IPS-18c (cell line): ENCODE results near the gene HOXD4.

Experiments used
- H3K4me3 ChIP-seq: 2 replicates; pipeline ENCODE4 v1.7.0; 2013; ENCODE audit warnings: low read depth, mild to moderate bottlenecking, low read length, moderate library complexity; ENCODE audit not compliant: insufficient read depth
- H3K9me3 ChIP-seq: one replicate; pipeline ENCODE4 v1.6.1; 2013; ENCODE audit warnings: mild to moderate bottlenecking, low read length, moderate library complexity; ENCODE audit not compliant: control insufficient read depth, insufficient read depth

HOXD4 gene

DNA sequence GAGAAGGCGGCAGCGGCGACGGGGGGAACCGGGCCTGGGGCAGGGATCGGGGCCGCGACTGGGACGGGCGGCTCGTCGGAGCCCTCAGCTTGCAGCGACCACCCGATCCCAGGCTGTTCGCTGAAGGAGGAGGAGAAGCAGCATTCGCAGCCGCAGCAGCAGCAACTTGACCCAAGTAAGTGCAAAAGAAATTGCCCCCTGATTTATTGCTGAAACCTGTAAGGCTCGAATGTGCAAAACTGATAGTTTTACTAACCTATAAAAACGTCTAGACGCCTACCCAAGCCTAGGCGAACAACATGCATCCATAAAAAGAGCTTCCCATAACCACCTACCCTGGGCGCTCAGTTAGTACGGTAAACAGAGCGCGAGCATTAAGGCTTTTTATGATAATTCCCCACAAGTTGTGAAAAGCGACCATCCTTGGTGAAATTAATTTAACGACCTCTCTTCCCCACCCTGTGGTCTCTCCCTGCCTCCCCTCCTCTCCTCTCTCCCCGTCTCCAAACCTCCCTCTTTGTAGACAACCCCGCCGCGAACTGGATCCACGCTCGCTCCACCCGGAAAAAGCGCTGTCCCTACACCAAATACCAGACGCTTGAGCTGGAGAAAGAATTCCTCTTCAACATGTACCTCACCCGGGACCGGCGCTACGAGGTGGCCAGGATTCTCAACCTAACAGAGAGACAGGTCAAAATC lies 27.8 kb upstream of the HOXD4 start:
- H3K4me3 ChIP-seq = no peak overlapping the region
- H3K9me3 ChIP-seq = no peaks in the 10 kb centered on the region

DNA sequence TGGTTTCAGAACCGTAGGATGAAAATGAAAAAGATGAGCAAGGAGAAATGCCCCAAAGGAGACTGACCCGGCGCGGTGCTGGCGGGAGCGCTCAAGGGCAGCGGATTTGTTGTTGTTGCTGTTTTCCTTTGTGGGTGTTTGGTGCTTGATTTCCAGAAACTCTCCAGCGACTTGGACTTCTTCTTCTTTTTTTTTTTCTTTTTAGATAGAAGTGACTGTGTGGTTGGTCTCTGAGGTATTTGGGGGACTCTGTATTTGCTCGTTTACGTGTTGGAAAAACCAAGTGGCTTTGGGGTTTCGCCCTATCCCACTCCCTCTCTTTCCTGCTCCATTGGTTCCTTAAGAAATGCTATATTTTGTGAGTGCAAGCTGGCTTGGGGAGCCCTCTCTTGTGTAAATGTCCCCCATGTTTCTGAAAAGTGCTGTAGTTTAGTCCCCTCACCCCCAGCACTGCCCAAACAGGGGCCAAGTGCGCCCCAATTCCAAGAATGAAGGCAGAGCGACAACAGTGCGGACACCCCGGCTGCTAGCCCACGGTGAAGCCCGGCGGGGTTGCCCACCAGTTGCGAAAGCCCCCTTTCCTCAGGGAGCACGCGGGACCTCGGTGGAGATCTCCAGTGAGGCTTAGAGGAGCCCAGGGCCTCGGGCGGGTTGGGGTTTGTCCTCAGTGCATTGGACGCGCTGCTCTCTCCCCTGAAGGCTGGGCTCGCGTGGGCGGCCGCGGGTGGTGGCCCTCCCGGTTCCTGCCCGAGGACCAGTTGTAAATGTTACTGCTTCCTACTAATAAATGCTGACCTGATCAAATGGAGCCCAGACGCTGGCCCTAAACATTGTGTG lies 27.0 kb upstream of the HOXD4 start:
- H3K4me3 ChIP-seq = no peak overlapping the region
- H3K9me3 ChIP-seq = no peaks in the 10 kb centered on the region

DNA sequence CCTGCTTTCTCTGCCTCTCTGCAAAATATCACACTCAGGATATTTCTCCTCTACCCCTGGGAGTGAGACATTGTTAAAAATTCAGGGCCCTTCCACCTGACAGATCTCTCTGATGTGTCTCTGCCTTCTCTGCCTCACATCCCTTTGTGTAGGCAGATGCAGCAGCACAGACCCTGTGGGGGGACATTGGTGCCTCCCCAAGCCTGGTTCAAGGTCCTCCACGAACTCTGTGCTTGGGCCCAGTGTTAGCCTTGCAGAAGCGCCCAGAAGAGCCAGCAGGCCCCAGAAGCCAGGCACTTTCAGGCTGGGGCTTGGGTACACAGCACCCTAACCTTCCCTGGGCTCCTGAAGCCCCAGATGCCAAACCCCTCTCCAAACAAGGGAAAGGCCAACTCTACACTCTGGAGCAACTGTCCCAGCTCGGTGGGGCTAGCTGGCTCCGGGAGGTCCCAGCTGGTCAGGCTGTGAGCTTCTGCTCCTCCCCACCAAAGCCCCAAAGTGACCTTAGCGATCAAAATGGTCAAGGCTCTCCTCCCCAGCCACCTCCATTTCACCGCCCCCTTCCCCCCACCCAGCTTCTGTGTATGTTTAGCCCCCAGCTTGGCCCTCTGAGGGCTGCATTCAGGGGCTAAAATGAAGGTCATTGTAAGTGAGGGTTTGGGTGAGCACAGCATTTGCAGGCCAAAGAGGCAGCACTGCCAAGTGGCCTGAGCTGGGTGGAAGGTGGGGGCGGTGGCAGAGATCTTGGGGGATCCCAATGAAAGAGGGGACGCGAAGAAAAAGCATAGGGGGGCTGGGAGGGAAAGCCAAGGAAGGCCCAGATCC lies 26.2 kb upstream of the HOXD4 start:
- Histone ChIP-seq H3K9me3 (no peaks in the 10 kb centered on the region), H3K4me3 (no peak overlapping the region)

DNA sequence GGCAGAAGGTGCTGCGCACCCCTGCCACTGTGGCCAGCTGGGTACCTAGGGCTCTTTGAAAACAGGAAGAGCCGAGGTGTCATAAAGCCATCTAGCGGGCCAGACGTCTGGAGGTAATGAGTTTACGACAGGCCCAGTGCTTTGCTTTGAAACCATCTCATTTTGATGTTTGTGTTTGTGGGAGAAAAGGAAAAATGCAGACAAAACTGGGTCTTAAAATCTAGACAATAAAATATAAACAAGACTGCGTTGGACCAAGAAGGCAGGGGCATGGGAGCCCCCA lies 25.6 kb upstream of the HOXD4 start:
- no peak overlapping the region for H3K4me3 ChIP-seq
- no peaks in the 10 kb centered on the region for H3K9me3 ChIP-seq

DNA sequence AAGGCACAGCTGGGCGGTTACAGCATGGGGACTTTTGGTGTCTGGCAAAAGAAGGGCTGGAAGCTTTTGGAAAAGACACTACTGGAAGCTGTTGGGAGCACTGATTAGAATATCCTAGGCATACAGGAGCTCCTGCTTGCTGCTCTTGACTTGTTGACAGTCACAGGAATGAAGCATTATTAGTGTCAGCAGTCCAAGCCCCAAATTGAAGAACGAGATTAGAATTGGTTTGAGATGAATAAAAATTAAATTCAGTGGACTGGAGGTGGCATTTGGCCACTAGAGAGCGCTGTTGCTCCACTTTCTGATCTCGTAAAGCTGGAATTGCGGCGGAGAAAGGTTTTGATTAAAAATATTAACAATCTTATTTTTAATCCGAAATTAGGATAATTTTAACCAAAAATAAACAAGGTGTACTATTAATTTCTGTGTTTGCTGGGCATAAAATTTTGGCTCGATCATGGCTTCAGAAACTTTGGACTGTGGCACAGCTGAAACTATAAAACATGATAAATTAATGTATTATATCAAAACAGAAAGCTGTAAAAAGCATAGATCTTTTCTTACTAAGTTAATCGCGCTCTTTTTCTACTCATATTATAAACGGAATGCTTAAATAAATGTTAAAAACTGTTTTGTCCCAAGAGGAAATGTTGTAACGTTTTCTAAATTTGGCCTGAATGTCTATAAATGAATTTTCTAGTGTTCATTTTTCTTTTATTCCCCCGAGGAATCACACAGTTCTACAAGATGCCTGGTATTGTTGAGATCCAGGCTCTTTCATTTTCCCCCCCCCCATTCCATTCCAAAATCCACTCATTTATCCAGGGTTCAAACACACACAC lies 24.2 kb upstream of the HOXD4 start:
- no peak overlapping the region for H3K4me3 ChIP-seq

DNA sequence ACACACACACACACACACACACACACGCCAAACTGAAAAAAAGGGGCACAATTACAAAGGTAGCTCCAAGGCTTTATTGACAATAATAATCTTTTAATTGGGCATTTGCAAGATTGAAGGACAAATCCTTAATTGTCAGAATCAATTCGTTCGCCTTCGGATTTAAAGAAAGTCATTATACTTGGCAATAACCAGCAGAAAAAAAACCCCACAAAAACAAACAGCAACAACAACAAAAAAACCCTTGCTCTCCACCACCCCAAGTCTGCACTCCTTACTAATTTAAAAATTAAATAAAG lies 23.6 kb upstream of the HOXD4 start:
- no peak overlapping the region for H3K4me3 ChIP-seq

More for the DNA sequence above, 24.2 kb upstream of the HOXD4 start:
- no peaks in the 10 kb centered on the region for H3K9me3 ChIP-seq

DNA sequence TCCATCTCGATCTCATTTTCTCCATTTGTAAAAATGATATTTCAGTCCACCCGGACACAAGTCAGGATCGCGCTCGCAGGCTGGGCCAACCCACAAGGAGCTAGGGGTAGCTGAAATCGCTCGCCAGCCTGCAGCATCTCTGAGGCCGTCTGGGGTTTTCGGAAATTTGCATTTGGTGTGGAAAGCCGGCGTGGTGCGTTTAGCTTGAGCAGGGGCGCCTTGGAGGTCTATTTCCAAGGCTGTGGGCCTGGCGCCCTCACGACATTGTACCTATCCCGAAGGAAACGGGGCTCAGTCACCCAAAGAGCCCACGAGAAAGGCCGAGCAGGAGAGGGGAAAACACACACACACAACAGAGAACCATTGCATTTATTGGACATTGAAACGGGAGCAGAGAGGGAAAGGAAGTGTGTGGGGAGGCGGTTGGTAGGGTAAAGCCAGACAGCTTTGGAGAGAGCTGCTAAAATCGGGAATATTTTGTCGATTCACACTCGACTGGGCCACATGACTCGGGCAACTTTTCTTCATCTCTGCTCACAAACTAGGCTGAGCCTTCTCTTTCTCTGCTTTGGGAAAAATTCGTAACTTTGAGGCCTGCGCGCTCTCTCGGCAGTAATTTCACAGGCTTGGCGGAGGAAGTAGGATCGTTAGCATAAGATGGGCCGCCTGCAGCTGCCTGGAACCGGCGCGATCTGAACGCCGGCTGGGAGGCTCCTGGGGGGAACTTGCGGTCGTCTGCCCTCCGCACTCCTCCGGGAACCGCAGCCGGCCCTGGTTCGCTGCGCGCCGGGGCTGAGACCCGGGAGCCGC lies 23.0 kb upstream of the HOXD4 start:
- Histone ChIP-seq H3K4me3 (peak overlapping the region; percentile 21; the same call in 1 of the 2 replicates), H3K9me3 (no peaks in the 10 kb centered on the region)

More for the DNA sequence above, 23.6 kb upstream of the HOXD4 start:
- no peaks in the 10 kb centered on the region for H3K9me3 ChIP-seq

DNA sequence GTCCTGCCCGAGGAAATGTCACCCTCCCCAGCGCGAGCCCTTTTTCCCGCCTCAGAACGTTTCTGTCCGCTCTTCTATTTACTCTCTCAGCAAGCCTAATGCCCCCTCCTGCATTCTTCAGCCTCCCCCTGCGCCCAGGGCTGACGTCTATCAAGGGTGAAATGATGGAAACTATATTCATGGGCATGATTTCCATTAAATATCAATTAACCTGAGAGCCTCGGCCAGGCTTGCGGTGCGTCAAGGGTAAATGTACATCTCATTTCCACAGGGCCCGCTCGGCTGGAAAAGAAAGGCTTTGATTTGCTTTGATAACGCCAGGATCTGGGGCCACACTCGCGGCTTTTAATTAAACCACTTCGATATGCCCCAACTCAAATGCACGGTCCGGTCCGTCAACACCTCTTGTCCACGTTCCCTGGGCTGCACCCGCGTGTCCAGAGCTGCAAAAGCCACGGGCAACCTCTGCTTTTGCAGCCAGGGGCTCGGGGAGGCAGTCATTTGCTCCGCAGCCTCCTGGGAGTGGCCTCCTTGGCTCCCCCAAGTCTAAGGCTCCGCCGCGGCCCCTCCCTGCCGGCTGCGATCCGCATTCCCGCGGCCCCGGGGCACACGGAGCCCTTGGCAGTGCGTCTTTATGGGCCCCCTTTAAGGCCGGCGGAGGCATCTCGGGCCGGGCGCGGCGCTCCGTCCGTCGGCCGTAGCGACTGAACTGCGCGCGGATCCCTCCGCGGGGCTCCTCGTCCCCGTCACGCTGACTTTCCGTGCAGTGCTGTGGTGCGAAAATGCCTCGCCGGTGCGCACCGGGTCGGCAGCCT lies 22.2 kb upstream of the HOXD4 start, which contains the start of gene HOXD8:
TSS of gene HOXD8 (plus strand) at position 724 of the 815 bp plus-strand sequence. CDS start 662 bp downstream, outside the sequence.
- H3K4me3 ChIP-seq = peak within 1 kb of the TSS; percentile 15; the same call in 1 of the 2 replicates
- no peaks in the 10 kb centered on the region for H3K9me3 ChIP-seq

DNA sequence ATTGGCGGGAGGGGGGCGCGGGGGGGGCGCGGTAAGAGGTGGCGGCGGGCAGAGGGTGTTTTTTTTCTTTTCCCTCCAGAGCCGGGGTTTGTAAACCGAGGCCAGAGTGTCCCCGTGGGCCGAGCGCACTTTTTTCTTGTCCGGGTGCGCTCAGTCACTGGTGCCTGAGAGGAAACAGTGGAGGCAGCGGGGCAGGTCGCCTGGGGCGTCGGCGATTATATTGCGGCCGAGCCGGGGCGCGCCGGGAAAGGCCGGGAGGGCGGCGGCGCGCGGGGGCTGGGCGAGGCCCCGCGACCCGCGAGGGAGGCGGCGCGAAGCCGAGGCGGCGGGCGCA lies 21.6 kb upstream of the HOXD4 start:
- peak overlapping the region; percentile 15; the same call in 1 of the 2 replicates for H3K4me3 ChIP-seq
- no peaks in the 10 kb centered on the region for H3K9me3 ChIP-seq

DNA sequence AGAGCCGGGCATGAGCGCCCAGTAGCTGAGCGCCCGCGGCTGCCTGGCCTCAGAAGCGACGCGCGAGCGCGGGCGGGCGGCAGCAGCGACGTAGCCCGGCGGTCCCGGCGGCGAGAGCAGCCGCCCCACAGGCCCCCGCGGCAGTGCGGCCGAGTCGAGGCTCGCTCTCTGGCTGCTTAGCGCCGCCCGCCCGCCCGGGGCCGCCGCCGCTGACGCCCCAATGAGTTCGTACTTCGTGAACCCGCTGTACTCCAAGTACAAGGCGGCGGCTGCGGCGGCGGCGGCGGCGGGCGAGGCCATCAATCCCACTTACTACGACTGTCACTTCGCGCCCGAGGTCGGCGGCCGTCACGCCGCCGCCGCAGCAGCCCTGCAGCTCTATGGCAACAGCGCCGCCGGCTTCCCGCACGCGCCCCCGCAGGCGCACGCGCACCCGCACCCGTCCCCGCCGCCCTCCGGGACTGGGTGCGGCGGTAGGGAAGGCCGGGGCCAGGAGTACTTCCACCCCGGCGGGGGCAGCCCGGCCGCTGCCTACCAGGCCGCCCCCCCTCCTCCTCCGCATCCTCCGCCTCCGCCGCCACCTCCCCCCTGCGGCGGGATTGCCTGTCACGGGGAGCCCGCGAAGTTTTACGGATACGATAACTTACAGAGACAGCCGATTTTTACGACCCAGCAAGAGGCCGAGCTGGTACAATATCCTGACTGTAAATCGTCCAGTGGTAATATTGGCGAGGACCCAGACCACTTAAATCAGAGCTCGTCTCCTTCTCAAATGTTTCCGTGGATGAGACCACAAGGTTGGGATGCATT lies 21.0 kb upstream of the HOXD4 start:
- no peaks in the 10 kb centered on the region for H3K9me3 ChIP-seq
- peak overlapping the region; percentile 15; the same call in 1 of the 2 replicates for H3K4me3 ChIP-seq

DNA sequence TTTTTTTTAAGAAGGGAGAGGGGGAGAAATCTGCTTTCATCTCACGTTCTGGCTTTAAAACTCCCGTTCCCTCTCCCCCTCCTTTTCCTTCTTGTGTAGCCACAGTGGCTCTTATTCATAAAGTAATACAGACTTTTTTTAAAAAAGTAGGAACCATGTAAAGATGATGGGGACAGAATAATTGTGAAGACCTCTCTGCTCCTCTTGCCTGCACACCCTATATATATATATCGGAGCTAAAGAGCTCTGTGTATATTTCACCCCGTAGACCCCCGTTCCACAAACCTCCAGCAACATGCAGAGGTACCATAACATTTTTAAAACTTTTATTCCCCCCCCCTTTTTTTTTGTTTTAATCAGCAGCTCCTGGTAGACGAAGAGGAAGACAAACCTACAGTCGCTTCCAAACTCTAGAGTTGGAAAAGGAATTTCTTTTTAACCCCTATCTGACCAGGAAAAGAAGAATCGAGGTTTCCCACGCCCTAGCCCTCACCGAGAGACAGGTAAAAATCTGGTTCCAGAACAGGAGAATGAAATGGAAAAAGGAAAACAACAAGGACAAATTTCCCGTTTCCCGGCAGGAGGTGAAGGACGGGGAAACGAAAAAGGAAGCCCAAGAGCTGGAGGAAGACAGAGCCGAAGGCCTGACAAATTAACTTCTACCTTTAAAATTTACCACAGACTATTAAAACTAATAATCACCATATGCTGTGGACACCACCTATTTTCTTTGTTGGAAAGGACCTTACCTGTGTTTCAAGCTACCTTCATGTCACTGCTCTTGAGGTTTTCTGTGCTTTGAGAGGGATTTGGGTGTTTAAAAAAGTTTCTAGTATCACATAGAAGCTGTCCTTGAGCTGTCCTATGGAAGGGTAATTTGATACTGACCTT lies 20.1 kb upstream of the HOXD4 start:
- no peaks in the 10 kb centered on the region for H3K9me3 ChIP-seq
- no peak overlapping the region for H3K4me3 ChIP-seq

DNA sequence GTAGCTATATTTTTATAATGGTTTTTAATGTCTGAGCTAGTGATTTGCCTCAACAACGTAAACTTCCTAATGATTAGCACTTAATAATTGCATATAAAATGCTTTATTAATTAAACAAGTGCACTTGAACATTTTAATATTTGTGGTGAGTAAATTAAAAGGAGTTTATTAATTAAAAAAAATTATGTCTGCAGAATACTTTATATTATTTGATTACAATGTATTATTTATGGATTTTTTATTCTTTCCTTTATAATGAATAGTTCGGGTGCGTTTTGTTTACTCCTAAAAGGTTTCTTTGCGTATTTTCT lies 19.5 kb upstream of the HOXD4 start:
- no peak overlapping the region for H3K4me3 ChIP-seq
- no peaks in the 10 kb centered on the region for H3K9me3 ChIP-seq

DNA sequence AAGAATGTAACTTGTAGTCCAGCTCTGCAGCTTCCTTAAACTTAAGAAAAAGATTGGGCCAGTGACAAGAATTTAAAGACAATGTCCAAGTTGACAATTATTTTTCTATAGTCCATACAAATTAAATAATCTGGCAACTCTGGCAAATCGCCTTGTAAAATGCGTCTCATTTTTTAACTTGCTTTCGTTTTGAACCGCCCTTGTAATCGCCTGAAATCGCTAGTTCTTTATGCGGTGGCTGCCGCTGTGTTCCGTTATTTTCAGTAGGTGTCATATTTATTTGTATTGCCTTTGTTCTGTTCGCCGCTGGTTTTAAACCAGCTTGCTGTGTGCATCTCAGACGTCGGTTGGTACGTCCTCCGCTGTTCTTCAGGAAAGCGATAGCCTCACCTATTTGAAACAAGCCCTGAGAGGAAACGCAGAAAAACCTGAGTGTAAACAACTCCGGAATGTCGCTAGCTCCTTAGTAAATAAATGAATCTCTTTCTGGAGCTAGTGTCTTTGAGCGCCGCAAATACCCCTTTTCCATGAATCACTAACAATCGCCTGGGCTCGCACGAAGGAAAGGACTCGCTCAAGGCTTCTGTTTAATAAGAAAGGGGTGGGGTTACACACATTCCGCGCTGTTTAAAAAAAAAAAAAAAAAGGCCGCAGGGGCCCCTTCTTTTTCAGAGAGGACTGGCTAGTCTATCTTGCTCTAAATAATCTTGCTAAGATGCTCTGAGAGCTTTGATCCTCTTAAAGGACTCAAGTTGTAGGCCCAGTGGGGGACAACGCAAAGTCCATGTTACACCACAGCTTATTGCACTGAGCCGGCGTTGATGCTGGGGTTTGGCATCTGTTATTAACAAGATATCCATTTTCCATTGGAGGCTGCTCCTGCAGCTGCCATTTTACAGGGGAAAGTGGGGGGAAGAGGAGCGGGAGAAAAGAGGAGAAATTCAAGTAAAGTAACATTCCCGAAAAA lies 18.9 kb upstream of the HOXD4 start:
- H3K9me3 ChIP-seq = no peaks in the 10 kb centered on the region
- H3K4me3 ChIP-seq = no peak overlapping the region
